Right renal pelvis (tissue), 4 donors: ENCODE measurements around the gene MAP2K7. TPM values are rescaled to one million over a fixed set of nuclear protein-coding genes. Genes with fewer than 3 reads are reported as not detected.
A peak's percentile ranks its signal among the peaks of the same experiment; 100 is the strongest.
"Not testable (repeated sequence)": the region's sequence is repeated elsewhere in the genome, so short reads cannot be mapped to it uniquely, and the experiment has no call there.

ENCODE experiments used
- DNase-seq, 4 donors: peaks; one replicate each; pipeline ENCODE4 v3.0.0-alpha.2; 2013; ENCODE audit warnings: low read depth in 4 of 4, low spot score in 3 of 4, missing footprints in 1 of 4
- polyA plus RNA-seq, 4 donors: library from polyadenylated mRNA; unstranded; fragments of 120-200 nt; gene quantifications; one replicate each; pipeline ENCODE4 v1.2.1, GENCODE V29; 2013; ENCODE audit not compliant: insufficient read length in 4 of 4

Gene MAP2K7
- polyA plus RNA-seq, 4 donors = 25.9 to 35.8 (median 26.2) TPM

GRCh38 chr19:7928741-7929701, 25.3 kb downstream of the MAP2K7 start:
- DNase-seq = no peak

DNA sequence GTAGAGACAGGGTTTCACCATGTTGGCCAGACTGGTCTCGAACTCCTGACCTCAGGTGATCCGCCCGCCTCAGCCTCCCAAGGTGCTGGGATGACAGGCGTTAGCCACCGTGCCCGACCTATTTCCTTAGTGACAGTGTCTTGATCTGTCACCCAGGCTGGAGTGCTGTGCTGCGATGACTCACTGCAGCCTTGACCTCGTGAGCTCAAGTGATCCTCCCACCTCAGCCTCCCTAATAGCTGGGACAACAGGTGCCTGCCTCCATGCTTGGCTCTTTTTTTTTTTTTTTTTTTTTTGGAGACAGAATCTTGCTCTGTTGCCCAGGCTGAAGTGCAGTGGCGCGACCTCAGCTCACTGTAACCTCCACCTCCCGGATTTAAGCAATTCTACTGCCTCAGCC, 26.4 kb downstream of the MAP2K7 start:
- not testable (repeated sequence) for DNase-seq

GRCh38 chr19:7930765-7931164, 27.1 kb downstream of the MAP2K7 start:
- DNase-seq = no peak

- no peak for DNase-seq
Observed at GRCh38 chr19:7931221-7932061, 27.8 kb downstream of the MAP2K7 start.

DNA sequence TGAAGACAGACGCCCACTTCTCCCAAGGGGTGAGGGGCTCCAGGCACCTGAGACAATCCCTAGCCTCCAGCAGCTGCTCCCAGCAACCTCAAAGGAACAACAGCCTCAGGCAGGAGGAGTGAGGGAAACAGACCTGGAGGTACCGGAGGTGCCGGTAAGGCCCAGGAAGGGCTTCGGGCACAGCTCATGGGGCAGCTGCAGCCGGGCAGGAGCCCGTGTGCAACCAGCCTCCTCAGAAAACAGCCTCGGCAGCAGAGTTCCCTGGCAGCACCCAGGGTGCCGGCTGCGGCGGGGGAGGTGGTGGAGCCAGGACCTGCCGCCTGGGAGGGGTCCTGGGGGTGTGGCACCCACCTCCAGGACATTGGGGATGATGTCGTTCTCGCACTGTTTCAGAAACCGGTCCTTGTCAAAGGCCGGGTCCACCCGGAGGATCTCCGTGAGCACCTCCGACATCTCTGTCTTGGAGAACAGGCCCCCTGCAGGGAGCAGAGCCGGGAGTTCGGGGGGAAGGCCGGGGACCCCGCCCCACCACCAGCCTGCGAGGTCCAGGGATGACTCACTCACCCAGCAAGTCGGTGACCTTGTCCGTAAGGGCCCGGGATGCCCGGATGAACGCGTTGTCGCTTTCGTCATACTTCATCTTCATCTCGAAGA, 28.7 kb downstream of the MAP2K7 start:
- DNase-seq = no peak

GRCh38 chr19:7932930-7933300, 29.2 kb downstream of the MAP2K7 start:
- DNase-seq = no peak

DNA sequence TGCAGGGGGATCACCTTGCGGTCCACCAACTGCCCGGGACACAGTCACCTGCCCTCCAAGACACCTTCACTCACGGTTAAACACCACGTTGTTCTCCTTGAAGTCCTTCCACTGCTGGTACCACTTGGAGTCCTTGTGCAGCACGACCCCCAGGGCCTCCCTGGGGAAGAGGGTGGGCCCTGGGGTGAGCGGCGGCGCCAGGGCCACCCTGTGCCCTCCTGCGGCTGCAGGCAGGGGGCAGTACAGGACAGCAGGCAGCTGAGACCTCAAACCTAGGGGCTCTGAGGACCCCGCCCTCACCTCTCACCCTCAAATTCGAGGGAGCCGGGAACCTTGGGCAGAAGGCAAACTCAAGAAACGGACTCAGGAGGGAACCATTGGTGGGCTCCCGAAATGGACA, 29.7 kb downstream of the MAP2K7 start:
- no peak for DNase-seq

DNA sequence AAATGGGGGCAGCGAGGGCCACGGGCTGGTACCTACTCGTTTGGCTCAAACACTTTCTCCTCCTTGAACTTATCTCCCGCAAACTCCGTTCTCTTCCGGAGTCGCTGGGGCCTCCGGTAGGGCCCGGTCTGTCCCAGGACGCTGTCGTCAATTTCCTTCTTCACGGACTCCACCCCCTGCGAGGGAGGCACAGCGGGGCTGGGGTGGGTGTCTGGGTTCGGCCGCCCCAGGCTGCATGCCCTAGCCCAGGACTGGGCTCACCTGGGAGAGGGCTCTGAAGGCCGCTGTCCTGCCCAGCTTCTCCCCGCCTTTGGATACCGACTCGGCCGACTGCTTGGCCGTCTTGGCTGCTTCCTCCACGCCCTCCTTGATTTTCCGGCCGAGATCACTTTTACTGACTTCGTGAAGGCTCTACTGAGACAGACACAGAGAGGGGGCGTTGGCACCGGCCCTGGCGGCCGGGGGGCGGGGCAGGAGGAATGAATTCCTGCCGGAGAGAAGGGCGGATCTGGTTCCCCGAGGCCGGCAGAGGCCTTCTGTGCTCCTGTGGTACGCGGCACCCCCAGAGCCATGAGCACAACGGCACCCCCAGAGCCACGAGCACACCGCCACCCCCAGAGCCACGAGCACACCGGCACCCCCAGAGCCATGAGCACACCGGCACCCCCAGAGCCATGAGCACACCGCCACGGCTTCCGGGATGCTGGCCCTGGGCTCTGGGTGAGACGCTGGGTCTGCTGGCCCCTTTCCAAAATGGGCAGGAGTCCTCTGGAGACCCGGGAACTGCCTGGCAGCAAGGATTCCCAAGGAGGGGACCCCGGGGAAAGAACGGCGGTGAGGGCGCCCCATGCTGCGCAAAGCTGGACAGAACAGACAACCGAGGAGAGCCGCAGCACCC, 30.4 kb downstream of the MAP2K7 start:
- no peak for DNase-seq

GRCh38 chr19:7934766-7935165, 31.1 kb downstream of the MAP2K7 start:
- DNase-seq = no peak

DNA sequence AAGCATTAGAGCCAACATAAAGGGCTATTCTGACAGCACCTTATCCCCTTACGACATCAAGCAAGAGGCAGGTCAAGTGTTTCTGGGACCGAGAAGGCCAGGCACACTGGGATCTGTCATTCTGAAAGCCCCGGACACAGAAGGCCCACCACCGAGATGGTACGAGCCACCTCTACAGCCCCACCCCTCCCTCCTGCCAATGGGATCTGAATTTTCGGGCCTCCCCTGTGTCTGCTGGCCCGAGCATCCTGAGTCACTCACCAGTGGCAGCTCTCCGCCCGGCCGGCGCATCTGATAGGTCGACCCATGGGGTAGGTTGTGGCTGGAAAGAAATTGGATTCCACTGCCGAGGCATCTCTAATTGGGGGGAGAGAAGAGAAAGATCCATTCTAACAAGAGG, 37.2 kb downstream of the MAP2K7 start:
- DNase-seq = no peak

- no peak for DNase-seq
Observed at GRCh38 chr19:7941895-7942596, 38.4 kb downstream of the MAP2K7 start.

GRCh38 chr19:7942981-7943443, 39.3 kb downstream of the MAP2K7 start:
- no peak for DNase-seq

DNA sequence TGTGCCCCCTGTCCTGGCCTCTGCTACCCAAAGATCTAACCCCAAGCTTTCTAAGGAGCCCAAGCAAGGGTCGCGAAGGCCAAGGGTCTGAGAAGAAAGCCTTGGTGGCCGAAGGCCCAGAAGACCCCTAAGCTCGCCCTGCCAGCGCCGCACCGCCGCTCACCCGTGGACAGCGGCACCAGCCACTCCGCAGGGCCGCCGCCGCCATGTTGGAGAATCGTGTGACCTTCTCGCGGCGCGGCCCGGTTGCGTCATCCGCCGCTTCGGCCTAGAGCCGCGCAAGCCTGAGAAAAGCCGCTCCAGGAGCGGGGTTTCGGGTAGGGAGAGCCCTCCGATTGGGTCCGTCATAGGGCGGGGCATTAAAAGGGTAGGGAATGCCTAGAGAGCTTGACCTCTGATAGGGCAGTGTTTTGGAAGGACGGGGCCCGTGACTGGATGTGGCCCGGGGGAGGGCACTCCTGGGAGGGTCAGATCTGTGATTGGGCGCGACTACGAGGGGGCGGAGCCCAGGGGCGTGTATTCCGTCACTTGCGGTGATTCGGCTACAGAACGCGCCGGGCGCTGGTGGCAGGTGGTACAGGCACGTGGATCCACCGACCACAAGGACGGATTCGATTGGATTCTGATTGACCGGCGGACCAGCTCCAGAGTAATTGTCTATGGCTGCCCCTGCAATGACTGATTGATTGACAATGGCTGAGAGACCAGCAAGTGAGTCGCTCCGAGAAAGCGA, 39.9 kb downstream of the MAP2K7 start, which contains the start of gene TIMM44:
Gene TIMM44, minus strand, starts transcription at position 223 of the 733 bp plus-strand sequence. Its CDS starts 15 bp downstream, at position 208.
- DNase-seq = peak; percentile 97 to 98 (median 97)

DNA sequence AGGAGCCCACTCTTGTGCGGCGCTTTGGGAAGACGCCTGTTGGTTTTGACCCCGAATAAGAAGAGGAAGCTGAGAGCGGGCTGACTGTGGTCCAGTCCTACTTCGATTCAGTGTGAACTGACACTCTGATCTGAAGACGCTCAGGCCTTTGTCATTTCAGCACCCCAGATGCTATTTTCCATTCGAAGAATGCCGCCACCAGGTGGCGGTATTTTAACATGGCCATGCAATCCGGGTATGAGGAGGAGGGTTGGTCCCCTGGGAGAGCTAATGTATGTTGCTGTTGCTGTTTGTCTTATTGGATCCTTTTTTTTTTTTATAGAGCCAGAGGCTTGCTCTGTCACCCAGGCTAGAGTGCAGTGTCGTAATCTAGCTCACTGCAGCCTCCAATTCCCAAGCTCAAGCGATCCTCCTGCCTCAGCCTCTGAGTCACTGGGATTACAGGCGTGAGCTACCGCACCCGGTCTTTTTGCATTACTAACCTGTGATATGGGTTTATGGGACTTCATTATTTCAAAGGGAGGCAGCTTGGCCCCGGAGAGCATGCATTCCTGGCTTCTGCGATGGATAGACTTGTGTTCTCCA, 40.6 kb downstream of the MAP2K7 start:
- peak; percentile 89 to 94 (median 90) for DNase-seq

DNA sequence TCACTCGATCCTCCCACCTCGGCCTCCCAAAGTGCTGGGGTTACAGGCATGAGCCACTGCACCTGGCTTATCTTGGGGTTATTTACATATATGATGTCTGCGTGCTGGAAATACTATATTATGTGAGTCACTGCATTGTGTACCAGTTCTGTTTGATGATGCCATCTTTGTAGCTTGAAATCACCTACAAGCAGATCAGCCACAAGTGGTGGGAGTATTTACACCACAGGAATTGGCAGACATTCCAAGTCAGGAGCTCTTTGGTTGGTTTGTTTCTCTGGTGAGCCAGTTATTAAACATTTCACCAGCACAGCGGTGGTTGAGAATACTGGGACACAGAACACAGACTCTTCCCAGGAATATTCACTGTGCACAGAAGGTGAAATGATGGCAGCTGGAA, 44.3 kb downstream of the MAP2K7 start:
- no peak for DNase-seq

- no peak for DNase-seq
Observed at GRCh38 chr19:7953060-7953459, 49.4 kb downstream of the MAP2K7 start.

DNA sequence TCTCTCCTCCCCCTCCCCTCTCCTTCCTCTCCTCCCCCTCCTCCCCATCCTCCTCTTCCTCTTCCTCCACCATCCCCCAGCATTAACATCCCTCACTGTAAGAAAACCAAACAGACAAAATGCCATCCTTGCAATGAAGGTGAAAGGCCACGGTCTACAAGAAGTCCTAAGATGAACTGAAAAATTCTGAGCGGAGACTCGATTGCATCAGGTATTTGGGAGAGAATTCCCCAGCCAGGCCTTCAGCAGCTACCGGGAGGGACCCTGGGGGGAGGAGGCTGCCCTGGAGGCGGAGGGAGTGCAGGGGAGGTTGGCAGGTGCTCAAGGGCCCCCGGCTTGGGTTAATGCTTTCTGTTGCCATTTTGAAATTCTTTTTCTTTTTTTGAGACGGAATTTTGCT, 49.9 kb downstream of the MAP2K7 start:
- no peak for DNase-seq

DNA sequence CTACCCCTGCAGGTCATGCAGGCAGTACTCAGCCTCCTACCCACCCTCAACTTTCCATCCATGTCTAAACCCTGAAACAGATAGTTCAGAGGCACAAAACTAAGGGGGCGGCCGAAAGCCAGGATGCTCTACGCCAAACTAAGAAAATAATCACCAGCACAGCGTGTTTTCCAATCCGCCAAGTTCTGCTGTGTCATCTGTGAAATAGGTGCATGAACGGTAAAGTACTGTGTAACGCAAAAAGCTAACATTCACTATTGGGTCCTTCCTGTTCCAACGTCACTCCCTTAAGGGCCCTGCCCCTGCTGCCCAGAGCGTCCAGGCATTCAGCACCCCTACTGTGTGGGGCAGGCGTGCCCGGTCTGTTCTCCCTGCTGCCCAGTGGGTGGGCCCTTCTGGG, 52.0 kb downstream of the MAP2K7 start:
- no peak for DNase-seq
